22Rv1 (cell line): ENCODE results near the gene POMT2.

Experiments
- ZFX ChIP-seq: fragments of 450-650 bp; IDR thresholded peaks from 2 replicates; pipeline ENCODE4 v1.6.1; 2017; ENCODE audit warnings: antibody characterized with exemption, borderline replicate concordance
- TF ChIP-seq, protein P1 (sequence below): fragments of 450-650 bp; IDR thresholded peaks from 2 replicates; pipeline ENCODE4 v1.5.1; 2017; ENCODE audit warnings: mild to moderate bottlenecking

DNA sequence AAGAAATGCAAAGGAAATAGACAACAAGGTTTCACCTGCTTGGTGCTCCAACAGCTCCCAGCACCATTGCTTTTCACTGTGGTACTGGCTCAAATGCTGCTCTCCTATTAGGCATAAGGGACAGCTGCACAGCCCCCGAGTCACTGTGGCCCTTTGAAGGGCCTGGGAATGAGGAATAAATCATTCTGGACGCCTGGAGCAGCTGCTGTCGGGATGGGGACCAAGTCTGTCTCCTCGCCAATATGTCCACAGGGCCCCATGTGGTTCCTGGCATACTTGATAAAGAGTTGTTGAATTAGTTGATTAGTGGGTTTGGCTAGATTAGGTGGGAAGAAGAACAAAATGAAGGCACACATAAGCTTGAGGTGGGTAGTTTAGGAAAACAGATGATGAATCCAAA is 36.6 kb downstream of the POMT2 start:
- TF ChIP-seq, protein P1, sequence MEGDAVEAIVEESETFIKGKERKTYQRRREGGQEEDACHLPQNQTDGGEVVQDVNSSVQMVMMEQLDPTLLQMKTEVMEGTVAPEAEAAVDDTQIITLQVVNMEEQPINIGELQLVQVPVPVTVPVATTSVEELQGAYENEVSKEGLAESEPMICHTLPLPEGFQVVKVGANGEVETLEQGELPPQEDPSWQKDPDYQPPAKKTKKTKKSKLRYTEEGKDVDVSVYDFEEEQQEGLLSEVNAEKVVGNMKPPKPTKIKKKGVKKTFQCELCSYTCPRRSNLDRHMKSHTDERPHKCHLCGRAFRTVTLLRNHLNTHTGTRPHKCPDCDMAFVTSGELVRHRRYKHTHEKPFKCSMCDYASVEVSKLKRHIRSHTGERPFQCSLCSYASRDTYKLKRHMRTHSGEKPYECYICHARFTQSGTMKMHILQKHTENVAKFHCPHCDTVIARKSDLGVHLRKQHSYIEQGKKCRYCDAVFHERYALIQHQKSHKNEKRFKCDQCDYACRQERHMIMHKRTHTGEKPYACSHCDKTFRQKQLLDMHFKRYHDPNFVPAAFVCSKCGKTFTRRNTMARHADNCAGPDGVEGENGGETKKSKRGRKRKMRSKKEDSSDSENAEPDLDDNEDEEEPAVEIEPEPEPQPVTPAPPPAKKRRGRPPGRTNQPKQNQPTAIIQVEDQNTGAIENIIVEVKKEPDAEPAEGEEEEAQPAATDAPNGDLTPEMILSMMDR = no peak
- no peak for TF ChIP-seq ZFX
